Measurements from ENCODE around the gene AOPEP. TPM values are rescaled to one million over a fixed set of nuclear protein-coding genes. Genes with fewer than 3 reads are reported as not detected.
A peak's percentile ranks its signal among the peaks of the same experiment; 100 is the strongest.

AOPEP gene
- total RNA-seq, 1 experiment from 2014 or later: 89.5 TPM

- intact Hi-C loops (cut with micrococcal nuclease; ENCODE audit: unreplicated experiment): no loop called here
Observed at GRCh38 chr9:94967482-94967881, 241.0 kb downstream of the AOPEP start.

GRCh38 chr9:94971378-94972131 lies 245.1 kb downstream of the AOPEP start:
- CTCF ChIA-PET: no interaction called here
- H3K27ac Mint-ChIP-seq (ENCODE audit: unreplicated experiment): no peak overlapping the region
- H3K27me3 Mint-ChIP-seq (ENCODE audit: unreplicated experiment): no peaks in the 10 kb centered on the region
- peaks cover 21% of the 10 kb centered on the region for H3K4me1 Mint-ChIP-seq (ENCODE audit: low read depth, unreplicated experiment)
- DNase-seq: no peak
- BruUV-seq (replicated peaks): no TSS peak
- intact Hi-C loops (cut with micrococcal nuclease; ENCODE audit: unreplicated experiment): no loop called here
- no peak for TF ChIP-seq CTCF (IDR thresholded peaks at IDR 0.05; ENCODE audit: unreplicated experiment)
- peaks cover 2% of the 10 kb centered on the region for H3K9me3 Mint-ChIP-seq (ENCODE audit: low read depth, unreplicated experiment)
- no peaks in the 10 kb centered on the region for H3K36me3 Mint-ChIP-seq (ENCODE audit: insufficient read depth, unreplicated experiment)
- no peak overlapping the region for H3K4me3 Mint-ChIP-seq (ENCODE audit: low read depth, unreplicated experiment)

More at GRCh38 chr9:94967482-94967881, 241.0 kb downstream of the AOPEP start:
- CTCF ChIA-PET: interaction anchor here (0.8 to 1.0 kb wide), 2 partner anchors 27 to 58 kb away, joined by 3 to 4 read pairs; no protein-coding TSS in a partner anchor
- peak; percentile 43 for DNase-seq
- Mint-ChIP-seq H3K4me1 (ENCODE audit: low read depth, unreplicated experiment) (peaks cover 15% of the 10 kb centered on the region), H3K36me3 (ENCODE audit: insufficient read depth, unreplicated experiment) (no peaks in the 10 kb centered on the region), H3K27ac (ENCODE audit: unreplicated experiment) (no peak overlapping the region), H3K27me3 (ENCODE audit: unreplicated experiment) (no peaks in the 10 kb centered on the region), H3K4me3 (ENCODE audit: low read depth, unreplicated experiment) (no peak overlapping the region), H3K9me3 (ENCODE audit: low read depth, unreplicated experiment) (peaks cover 2% of the 10 kb centered on the region)
- no peak for TF ChIP-seq CTCF (IDR thresholded peaks at IDR 0.05; ENCODE audit: unreplicated experiment)
- BruUV-seq (replicated peaks): no TSS peak

GRCh38 chr9:94973451-94973941 lies 247.0 kb downstream of the AOPEP start:
- no peak overlapping the region for H3K4me3 Mint-ChIP-seq (ENCODE audit: low read depth, unreplicated experiment)
- no peak for DNase-seq
- H3K27me3 Mint-ChIP-seq (ENCODE audit: unreplicated experiment): no peaks in the 10 kb centered on the region
- H3K36me3 Mint-ChIP-seq (ENCODE audit: insufficient read depth, unreplicated experiment): no peaks in the 10 kb centered on the region
- CTCF ChIA-PET: no interaction called here
- intact Hi-C loops (cut with micrococcal nuclease; ENCODE audit: unreplicated experiment): no loop called here
- no peaks in the 10 kb centered on the region for H3K9me3 Mint-ChIP-seq (ENCODE audit: low read depth, unreplicated experiment)
- H3K27ac Mint-ChIP-seq (ENCODE audit: unreplicated experiment): no peak overlapping the region
- no TSS peak for BruUV-seq (replicated peaks)
- H3K4me1 Mint-ChIP-seq (ENCODE audit: low read depth, unreplicated experiment): peaks cover 6% of the 10 kb centered on the region
- TF ChIP-seq CTCF (IDR thresholded peaks at IDR 0.05; ENCODE audit: unreplicated experiment): no peak

GRCh38 chr9:94974154-94974879 lies 247.8 kb downstream of the AOPEP start:
- intact Hi-C loops (cut with micrococcal nuclease; ENCODE audit: unreplicated experiment): no loop called here
- Mint-ChIP-seq H3K27me3 (ENCODE audit: unreplicated experiment) (no peaks in the 10 kb centered on the region), H3K27ac (ENCODE audit: unreplicated experiment) (no peak overlapping the region), H3K4me3 (ENCODE audit: low read depth, unreplicated experiment) (no peak overlapping the region), H3K9me3 (ENCODE audit: low read depth, unreplicated experiment) (no peaks in the 10 kb centered on the region), H3K36me3 (ENCODE audit: insufficient read depth, unreplicated experiment) (no peaks in the 10 kb centered on the region), H3K4me1 (ENCODE audit: low read depth, unreplicated experiment) (peaks cover 6% of the 10 kb centered on the region)
- CTCF ChIA-PET: interaction anchor here (1.0 kb wide), 1 partner anchor 74 kb away, joined by 3 read pairs; no protein-coding TSS in a partner anchor
- no peak for DNase-seq
- BruUV-seq (replicated peaks): no TSS peak
- no peak for TF ChIP-seq CTCF (IDR thresholded peaks at IDR 0.05; ENCODE audit: unreplicated experiment)
